ENCODE data around the gene PTH2.
"Not testable (repeated sequence)": the region's sequence is repeated elsewhere in the genome, so short reads cannot be mapped to it uniquely, and the experiment has no call there.

PTH2 gene

DNA sequence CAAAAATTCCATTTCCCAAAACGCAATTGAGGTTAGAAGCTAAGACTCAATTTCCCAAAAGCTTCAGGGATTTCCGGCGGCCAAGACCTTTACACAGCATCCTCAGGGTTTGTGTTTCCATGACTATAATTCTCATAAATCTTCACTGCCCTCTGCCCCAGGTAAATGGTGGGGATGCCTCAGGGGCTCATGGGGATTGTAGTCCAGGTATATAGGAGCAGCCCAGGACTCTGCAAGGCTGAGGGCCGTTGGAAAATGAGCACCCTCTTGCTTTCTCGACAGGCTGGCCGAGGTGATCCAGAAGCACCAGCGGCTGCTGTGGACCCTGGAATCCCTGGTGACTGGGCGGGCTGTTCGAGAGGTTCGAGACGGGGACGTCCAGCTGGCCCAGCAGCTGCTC, 36.1 kb upstream of the PTH2 start:
- DNase-seq (ENCODE audit: insufficient read length) (no peak), FAIRE-seq (no peak)
- TF ChIP-seq POLR2A (IDR thresholded peaks at IDR 0.05; ENCODE audit: low read depth, low read length) = no peak
- TF ChIP-seq POLR2AphosphoS5 (IDR thresholded peaks at IDR 0.05; ENCODE audit: low read depth, low read length) = no peak

DNA sequence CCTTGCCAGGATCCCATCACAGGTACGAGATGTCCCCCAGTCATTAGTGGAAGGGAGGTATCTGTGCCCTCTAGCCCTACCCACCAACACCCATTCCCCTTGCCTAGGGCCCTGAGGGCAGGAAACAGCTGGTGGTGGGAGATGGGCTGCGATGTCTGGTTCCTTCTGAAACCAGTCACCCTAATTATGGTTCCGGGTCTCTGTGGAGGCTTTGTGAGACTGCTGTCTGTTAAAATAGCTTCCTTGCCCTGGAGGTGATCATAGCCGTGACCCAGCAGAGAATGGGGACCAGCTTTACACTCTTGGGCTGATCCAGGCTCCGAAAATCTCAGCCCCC, 35.3 kb upstream of the PTH2 start:
- FAIRE-seq = no peak
- no peak for DNase-seq (ENCODE audit: insufficient read length)
- TF ChIP-seq TAF1 (IDR thresholded peaks at IDR 0.05; ENCODE audit: borderline replicate concordance, low read depth, low read length) = no peak
- no peak for TF ChIP-seq POLR2AphosphoS5 (IDR thresholded peaks at IDR 0.05; ENCODE audit: low read depth, low read length)
- TF ChIP-seq POLR2A (IDR thresholded peaks at IDR 0.05; ENCODE audit: low read depth, low read length) = no peak

DNA sequence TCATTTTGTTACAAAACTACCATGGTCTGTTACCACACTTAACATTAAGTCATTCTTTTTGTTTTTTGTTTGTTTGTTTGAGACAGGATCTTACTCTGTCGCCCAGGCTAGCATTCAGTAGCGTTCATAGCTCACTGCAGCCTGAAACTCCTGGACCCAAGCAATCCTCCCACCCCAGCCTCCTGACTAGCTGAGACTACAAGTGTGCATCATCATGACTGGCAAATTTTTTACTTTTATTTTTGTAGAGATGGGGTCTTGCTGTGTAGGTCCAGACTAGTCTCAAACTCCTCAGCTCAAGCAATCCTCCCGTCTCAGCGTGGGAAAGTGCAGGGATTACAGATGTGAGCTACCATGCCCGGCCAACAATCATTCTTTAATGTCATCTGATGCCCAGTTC, 33.1 kb upstream of the PTH2 start:
- FAIRE-seq = no peak
- DNase-seq (ENCODE audit: insufficient read length) = no peak

DNA sequence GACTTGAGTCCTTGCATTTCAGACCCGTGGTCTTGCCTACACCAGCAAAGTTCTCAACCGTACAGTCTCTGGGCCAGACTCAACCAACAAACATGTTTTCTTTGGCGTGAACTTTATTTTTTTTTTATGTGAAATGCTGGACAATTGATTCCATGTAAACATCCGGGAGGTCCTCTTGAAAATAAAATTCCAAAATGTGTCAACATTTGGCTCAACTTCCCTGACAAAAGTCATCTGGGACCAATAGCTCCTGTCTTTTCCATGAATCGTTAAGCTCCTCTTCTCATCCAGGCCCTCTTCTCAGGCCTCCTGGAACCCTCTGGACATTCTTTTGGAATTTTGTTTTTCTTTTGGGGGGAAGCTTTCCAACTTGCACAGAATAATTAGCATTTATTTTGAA, 32.5 kb upstream of the PTH2 start:
- TF ChIP-seq POLR2AphosphoS5 (IDR thresholded peaks at IDR 0.05; ENCODE audit: low read depth, low read length) (no peak), POLR2A (IDR thresholded peaks at IDR 0.05; ENCODE audit: low read depth, low read length) (no peak), TAF1 (IDR thresholded peaks at IDR 0.05; ENCODE audit: borderline replicate concordance, low read depth, low read length) (no peak)
- no peak for FAIRE-seq

More for the DNA sequence above, 33.1 kb upstream of the PTH2 start:
- no peak for TF ChIP-seq POLR2AphosphoS5 (IDR thresholded peaks at IDR 0.05; ENCODE audit: low read depth, low read length)
- TF ChIP-seq POLR2A (IDR thresholded peaks at IDR 0.05; ENCODE audit: low read depth, low read length) = no peak
- TF ChIP-seq TAF1 (IDR thresholded peaks at IDR 0.05; ENCODE audit: borderline replicate concordance, low read depth, low read length) = no peak

DNA sequence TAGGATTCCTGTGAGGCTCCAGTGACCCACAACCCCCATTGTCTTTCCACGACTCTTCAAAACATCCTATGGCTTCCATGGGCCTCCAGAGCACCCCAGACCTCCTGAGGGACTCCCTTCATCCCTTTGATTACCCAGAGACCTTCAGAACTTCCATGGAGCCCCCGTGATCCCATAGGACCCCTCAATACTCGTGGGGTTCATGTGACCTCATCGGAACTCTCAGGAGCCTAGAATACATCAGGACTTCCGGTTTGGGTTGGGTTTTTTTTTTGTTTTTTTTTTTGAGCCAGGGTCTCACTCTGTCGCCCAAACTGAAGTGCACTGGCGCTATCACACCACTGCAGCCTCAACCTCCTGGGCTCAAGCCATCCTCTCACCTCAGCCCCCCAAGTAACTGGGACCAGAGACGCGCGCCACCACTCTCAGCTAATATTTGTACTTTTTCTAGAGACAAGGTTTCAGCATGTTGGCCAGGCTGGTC, 30.6 kb upstream of the PTH2 start:
- no peak for DNase-seq (ENCODE audit: insufficient read length)
- TF ChIP-seq POLR2AphosphoS5 (IDR thresholded peaks at IDR 0.05; ENCODE audit: low read depth, low read length) = no peak
- no peak for TF ChIP-seq TAF1 (IDR thresholded peaks at IDR 0.05; ENCODE audit: borderline replicate concordance, low read depth, low read length)
- TF ChIP-seq POLR2A (IDR thresholded peaks at IDR 0.05; ENCODE audit: low read depth, low read length) = no peak
- no peak for FAIRE-seq

More for the DNA sequence above, 32.5 kb upstream of the PTH2 start:
- DNase-seq (ENCODE audit: insufficient read length) = no peak

DNA sequence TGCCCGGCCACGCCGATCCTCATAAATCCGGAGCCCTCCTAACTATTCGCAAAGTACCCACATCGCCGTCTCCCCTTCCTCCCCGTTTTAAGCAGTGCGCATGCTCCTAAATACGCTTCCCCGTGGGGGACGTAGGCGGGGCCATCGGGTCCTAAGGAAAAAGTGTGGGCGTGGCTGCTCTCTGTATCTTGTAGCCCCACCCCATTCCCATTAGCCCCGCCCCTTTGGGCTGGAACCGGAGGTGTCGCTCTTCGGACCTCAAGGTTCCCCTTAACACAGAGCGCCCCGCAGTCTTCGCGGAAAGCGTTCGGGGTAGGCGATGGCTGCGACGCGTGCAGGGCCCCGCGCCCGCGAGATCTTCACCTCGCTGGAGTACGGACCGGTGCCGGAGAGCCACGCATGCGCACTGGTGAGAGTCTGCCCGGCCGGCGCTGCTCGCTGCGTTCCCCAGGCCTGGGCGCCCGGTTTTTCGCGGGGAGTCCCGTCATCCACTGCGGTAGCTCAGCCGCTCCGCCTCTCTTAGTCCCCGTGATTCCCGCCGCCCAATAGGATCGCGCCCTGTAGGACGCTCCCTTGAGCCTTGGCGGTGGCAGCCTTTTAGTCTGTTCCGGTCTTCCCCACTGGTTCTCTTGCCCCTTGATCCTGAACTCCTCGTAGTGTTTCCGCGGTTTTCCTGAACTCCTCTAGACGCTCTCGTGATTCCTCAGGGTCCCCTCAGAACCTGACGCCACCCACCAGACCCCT, 29.9 kb upstream of the PTH2 start, which contains the start of gene ALDH16A1:
ALDH16A1 (plus strand) TSS at position 213 of the 744 bp plus-strand sequence; CDS start at position 320, 107 bp downstream.
- FAIRE-seq = peak; percentile 90
- peak; percentile 97 for DNase-seq (ENCODE audit: insufficient read length)
- TF ChIP-seq TAF1 (IDR thresholded peaks at IDR 0.05; ENCODE audit: borderline replicate concordance, low read depth, low read length) (peak; percentile 83), POLR2A (IDR thresholded peaks at IDR 0.05; ENCODE audit: low read depth, low read length) (peak; percentile 96), POLR2AphosphoS5 (IDR thresholded peaks at IDR 0.05; ENCODE audit: low read depth, low read length) (peak; percentile 98)

DNA sequence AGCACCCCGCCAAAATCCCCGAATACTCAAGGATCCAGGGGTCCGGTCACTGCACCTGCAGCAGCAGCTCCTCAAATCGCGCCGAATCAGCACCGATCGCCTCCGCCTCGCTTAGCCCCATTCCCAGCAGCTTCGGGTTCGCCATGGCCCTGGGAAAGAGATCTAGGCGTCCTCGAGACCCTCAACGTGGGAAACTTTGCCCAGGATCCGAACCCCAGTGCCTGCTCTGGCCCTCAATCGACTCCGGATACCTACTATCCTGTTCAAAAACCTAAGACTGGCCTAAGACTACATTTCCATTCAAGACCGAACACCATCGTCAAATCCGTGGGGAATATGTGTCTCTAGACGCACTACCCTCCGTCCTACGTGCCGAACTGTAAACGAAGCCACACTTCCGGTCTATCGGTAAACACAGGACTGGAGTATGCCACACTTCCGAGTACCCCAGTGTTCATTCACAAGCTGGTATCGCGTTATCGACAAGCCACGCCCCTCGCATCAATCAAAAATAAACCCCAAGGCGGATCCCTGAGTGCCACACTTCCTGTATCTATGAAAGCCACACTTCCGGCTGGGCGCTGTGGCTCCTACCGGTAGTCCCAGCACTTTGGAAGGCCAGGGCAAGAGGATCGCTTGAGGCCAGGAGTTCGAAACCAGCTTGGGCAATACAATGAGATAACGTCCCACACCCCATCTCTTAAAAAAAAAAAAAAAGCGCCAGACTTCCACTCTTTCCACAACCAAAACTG, 28.4 kb upstream of the PTH2 start, which contains the start of gene PIH1D1:
PIH1D1 (minus strand) TSS at position 385 of the 752 bp plus-strand sequence; CDS start at position 145, 240 bp downstream.
- DNase-seq (ENCODE audit: insufficient read length) (peak; percentile 80), FAIRE-seq (peak; percentile 96)
- TF ChIP-seq POLR2A (IDR thresholded peaks at IDR 0.05; ENCODE audit: low read depth, low read length) (peak; percentile 68), TAF1 (IDR thresholded peaks at IDR 0.05; ENCODE audit: borderline replicate concordance, low read depth, low read length) (peak; percentile 35; the same call in 1 of the 2 replicates), POLR2AphosphoS5 (IDR thresholded peaks at IDR 0.05; ENCODE audit: low read depth, low read length) (peak; percentile 83)

DNA sequence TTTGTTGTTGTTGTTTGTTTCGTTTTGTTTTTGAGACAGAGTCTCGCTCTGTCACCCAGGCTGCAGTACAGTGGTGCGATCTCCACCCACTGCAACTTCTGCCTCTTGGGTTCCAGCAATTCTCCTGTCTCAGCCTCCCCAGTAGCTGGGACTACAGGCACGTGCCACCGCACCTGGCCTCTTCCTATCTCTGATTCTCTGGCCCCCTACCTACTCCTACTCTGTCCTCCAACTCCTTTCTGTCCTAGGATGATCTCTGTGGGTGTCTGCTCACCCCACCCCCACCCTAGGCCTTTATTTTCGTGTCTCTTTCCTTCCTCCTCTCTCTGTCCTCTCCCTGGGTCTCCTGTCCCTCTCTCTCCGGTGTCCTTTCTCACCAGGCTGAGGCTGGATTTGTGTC, 27.2 kb upstream of the PTH2 start:
- no peak for DNase-seq (ENCODE audit: insufficient read length)
- no peak for FAIRE-seq
- no peak for TF ChIP-seq POLR2A (IDR thresholded peaks at IDR 0.05; ENCODE audit: low read depth, low read length)
- no peak for TF ChIP-seq TAF1 (IDR thresholded peaks at IDR 0.05; ENCODE audit: borderline replicate concordance, low read depth, low read length)
- no peak for TF ChIP-seq POLR2AphosphoS5 (IDR thresholded peaks at IDR 0.05; ENCODE audit: low read depth, low read length)

DNA sequence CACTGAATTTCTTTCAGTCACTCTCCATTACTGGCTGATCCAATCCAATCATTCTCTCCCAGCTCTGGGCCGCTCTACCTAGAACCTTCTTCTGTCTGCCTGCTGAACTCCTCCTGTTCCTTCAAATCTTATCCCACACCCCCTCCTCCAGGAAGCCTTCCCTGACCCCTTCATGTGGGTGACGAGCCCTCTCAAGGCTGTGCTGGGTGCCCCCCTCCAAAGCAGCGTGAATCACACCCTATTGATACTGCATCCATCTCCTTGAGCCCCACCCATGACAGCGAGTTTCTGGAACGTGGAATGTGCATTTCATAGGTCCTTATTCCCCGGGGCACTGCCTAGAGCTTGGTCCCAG, 25.2 kb upstream of the PTH2 start:
- FAIRE-seq = no peak
- TF ChIP-seq POLR2A (IDR thresholded peaks at IDR 0.05; ENCODE audit: low read depth, low read length) = no peak
- no peak for TF ChIP-seq POLR2AphosphoS5 (IDR thresholded peaks at IDR 0.05; ENCODE audit: low read depth, low read length)
- TF ChIP-seq TAF1 (IDR thresholded peaks at IDR 0.05; ENCODE audit: borderline replicate concordance, low read depth, low read length) = no peak
- no peak for DNase-seq (ENCODE audit: insufficient read length)

DNA sequence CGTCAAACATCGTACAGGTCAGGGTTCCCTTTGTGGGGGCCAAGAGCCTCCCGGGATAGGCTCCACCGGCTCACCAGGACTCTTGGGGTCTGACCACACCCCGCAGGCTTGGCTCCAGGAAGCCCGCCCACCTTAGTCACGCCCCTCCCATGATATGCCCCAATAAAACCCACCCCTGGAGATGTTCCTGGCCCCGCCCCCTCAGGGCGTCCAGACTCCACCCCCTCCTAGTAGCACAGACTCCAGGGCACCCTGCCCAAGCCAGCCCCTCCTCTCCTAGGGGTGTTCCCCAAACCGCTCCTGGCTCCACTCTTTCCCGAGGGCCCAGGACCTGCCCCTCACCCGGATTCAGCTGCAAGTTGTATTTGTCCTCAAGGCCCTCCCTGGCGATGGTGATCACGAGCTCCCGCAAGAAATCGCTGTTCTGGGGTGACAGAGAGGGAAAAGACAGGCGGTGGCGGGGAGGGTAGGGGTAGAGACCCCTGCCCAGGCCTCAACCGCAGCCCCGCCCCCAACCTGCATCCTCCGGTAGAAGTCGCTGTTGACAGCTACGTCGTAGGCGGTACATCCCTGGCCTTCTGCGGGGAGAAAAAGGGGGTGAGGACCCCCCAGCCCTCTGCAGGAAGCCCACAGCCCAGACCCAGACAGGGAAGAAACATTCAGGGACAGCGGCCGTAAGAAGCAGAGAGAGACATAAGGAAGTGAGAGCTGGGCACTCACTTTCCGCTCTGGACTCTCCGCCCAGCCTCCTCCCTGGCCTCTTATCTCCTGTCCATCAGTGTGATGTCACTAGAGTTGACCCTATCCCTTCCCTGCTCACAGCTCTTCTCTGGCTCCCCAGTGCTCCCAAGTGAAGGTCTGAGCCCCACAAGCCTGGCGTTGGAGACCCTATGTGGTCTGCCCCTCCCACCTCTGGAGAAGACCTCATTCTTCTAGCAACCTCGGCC, 24.5 kb upstream of the PTH2 start:
- no peak for TF ChIP-seq TAF1 (IDR thresholded peaks at IDR 0.05; ENCODE audit: borderline replicate concordance, low read depth, low read length)
- TF ChIP-seq POLR2AphosphoS5 (IDR thresholded peaks at IDR 0.05; ENCODE audit: low read depth, low read length) = no peak
- no peak for TF ChIP-seq POLR2A (IDR thresholded peaks at IDR 0.05; ENCODE audit: low read depth, low read length)
- DNase-seq (ENCODE audit: insufficient read length) (no peak), FAIRE-seq (no peak)

DNA sequence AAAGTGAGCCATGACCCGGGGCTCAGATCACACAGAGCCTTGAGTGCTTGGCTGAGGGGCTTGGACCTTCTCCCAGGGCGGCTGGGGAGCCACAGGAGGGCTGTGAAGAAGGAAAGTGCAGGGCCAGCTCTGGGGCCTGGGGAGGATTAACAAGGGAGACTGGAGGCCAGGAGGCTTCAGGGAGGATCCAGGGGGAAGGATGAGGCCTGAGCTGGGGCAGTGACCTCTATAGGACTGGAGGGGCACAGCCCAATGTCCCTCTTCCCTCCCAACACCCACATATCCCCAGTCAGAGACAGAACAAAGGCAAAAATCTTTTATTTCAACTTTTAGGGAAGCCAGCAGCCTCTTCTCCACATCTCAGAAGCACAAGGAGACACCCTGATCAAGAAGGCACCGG, 22.8 kb upstream of the PTH2 start:
- TF ChIP-seq POLR2AphosphoS5 (IDR thresholded peaks at IDR 0.05; ENCODE audit: low read depth, low read length) (no peak), POLR2A (IDR thresholded peaks at IDR 0.05; ENCODE audit: low read depth, low read length) (no peak), TAF1 (IDR thresholded peaks at IDR 0.05; ENCODE audit: borderline replicate concordance, low read depth, low read length) (no peak)
- DNase-seq (ENCODE audit: insufficient read length) = no peak
- no peak for FAIRE-seq

DNA sequence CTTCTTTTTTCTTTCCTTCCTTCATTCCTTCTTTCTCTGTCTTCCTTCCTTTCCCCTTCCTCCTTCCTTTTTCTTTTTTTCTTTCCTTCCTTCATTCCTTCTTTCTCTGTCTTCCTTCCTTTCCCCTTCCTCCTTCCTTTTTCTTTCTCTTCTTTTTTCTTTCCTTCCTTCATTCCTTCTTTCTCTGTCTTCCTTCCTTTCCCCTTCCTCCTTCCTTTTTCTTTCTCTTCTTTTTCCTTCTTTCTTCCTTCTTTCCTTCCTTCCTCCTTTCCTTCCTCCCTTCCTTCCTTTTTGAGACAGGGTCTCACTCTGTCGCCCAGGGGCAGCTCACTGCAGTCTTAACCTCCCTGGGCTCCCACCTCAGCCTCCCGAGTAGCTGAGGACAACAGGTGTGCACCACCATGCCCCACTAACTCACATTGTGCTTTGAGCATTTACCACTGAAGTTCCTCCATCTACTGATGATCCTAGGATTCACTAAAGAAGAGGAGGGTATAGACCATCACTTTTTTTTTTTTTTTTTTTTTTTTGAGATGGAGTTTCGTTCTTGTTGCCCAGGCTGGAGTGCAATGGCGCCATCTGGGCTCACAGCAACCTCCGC, 21.0 kb upstream of the PTH2 start:
- not testable (repeated sequence) for DNase-seq (ENCODE audit: insufficient read length); FAIRE-seq
